Spleen (tissue), 11 donors: ENCODE results near the gene HNF1B. TPM values are rescaled to one million over a fixed set of nuclear protein-coding genes. Genes with fewer than 3 reads are reported as not detected.

Experiments
- DNase-seq: peaks from one replicate; pipeline ENCODE4 v3.0.0-alpha.2; 2020
- H3K27ac ChIP-seq, 8 donors: fragments of 200-600 bp; sonication (generic) in 7 of 8; 1 replicate in 4 of 8; 2 replicates in 4 of 8; pipeline versions ENCODE4 v1.5.0 to v1.8.0; 2016 to 2021; ENCODE audit warnings: inconsistent platforms in 4 of 8, mild to moderate bottlenecking in 4 of 8, moderate library complexity in 1 of 8
- H3K27me3 ChIP-seq, 7 donors: fragments of 200-600 bp; sonication (generic) in 6 of 7; replicated peaks in 1 of 7; 1 replicate in 4 of 7; 2 replicates in 3 of 7; pipeline versions ENCODE4 v1.5.0 to v1.8.0; 2016 to 2021; ENCODE audit warnings: inconsistent platforms in 3 of 7, mild to moderate bottlenecking in 1 of 7
- H3K36me3 ChIP-seq, 6 donors: fragments of 200-600 bp; sonication (generic) in 5 of 6; 1 replicate in 4 of 6; 2 replicates in 2 of 6; pipeline versions ENCODE4 v1.5.0 to v1.8.0; 2016 to 2021; ENCODE audit warnings: inconsistent platforms in 2 of 6
- H3K4me1 ChIP-seq, 6 donors: fragments of 200-600 bp; sonication (generic) in 5 of 6; 1 replicate in 3 of 6; 2 replicates in 3 of 6; pipeline versions ENCODE4 v1.5.0 to v1.8.0; 2016 to 2021; ENCODE audit warnings: inconsistent platforms in 3 of 6
- H3K4me3 ChIP-seq, 8 donors: fragments of 200-600 bp; sonication (generic) in 7 of 8; 1 replicate in 4 of 8; 2 replicates in 4 of 8; pipeline versions ENCODE4 v1.5.0 to v1.8.0; 2016 to 2021; ENCODE audit warnings: inconsistent platforms in 4 of 8, mild to moderate bottlenecking in 4 of 8, moderate library complexity in 2 of 8
- H3K9me3 ChIP-seq, 8 donors: fragments of 200-600 bp; sonication (generic) in 7 of 8; 1 replicate in 4 of 8; 2 replicates in 4 of 8; pipeline versions ENCODE4 v1.5.0 to v1.8.0; 2016 to 2021; ENCODE audit warnings: inconsistent platforms in 4 of 8
- CTCF ChIP-seq, 11 experiments: fragments of 200-600 bp in 7 of 11; fragments of 450-650 bp in 4 of 11; sonication (generic) in 4 of 11; IDR thresholded peaks in 8 of 11; conservative IDR thresholded peaks in 3 of 11; 1 replicate in 7 of 11; 2 replicates in 4 of 11; pipeline versions ENCODE4 v1.4.0 to v1.8.0; 2016 to 2021; ENCODE audit warnings: antibody characterized with exemption in 11 of 11, inconsistent platforms in 4 of 11, mild to moderate bottlenecking in 1 of 11
- POLR2A ChIP-seq, 3 donors: fragments of 450-650 bp; IDR thresholded peaks; one replicate each; pipeline ENCODE4 v1.5.1; 2017; ENCODE audit warnings: antibody characterized with exemption in 3 of 3, mild to moderate bottlenecking in 1 of 3
- POLR2AphosphoS5 ChIP-seq, 3 donors: sonication (generic); formaldehyde crosslinking; IDR thresholded peaks; one replicate each; pipeline ENCODE4 v1.5.1; 2017; ENCODE audit warnings: antibody characterized with exemption in 3 of 3
- WGBS, 5 donors: extraction: QIAGEN DNeasy Blood & Tissue Kit in 3 of 5; methylation state at CpG; one replicate each; pipeline versions ENCODE4 v1.1.5 to v1.1.7; 2013 to 2018; 5-methylcytosine and 5-hydroxymethylcytosine counted together
- intact Hi-C: fragments of 100-400 bp; cut with DNase I; formaldehyde crosslinking; loops from one replicate; pipeline ENCODE4 v1.15.0; 2023; ENCODE audit warnings: low total_unique reads
- polyA plus RNA-seq, 3 donors: library from polyadenylated mRNA; stranded (reverse); fragments of 200-250 nt; gene quantifications; one replicate each; pipeline ENCODE4 v1.2.1, GENCODE V29; 2013
- total RNA-seq, 7 donors: library from RNA; depleted of rRNA in 3 of 7; stranded (reverse); fragments of >200 nt in 3 of 7; fragmentation: NEBNext Ultra II Directional in 4 of 7; extraction: Animal tissue kit (Norgen Biotek cat#: 25700) in 4 of 7; gene quantifications; one replicate each; pipeline versions ENCODE4 v1.1.0 to v1.2.1, GENCODE V29; 2016 to 2021
- donor health status: healthy with polysubstance abuse.
- donor health status: DM: no; HTN: no; CAD: no; lungs with moderate emphysema.
- donor health status: DM: no; HTN: no; CAD: no.
- donor health status: Bipolar disorder and iron deficiency.
- donor health status: healthy.
- donor health status: DM: no; HTN: no; CAD: no.
- donor health status: DM: yes; HTN: yes; CAD: no.

The HNF1B gene
- total and polyA plus RNA-seq, 10 donors, result 0.06 to 0.12 (median 0.07) TPM; not detected in 7

GRCh38 chr17:37700881-37701280 lies 44.0 kb downstream of the HNF1B start:
- no peaks in the 10 kb centered on the region for H3K36me3 ChIP-seq
- no peak for TF ChIP-seq POLR2AphosphoS5 (IDR thresholded peaks at IDR 0.05)
- no peak for TF ChIP-seq CTCF (IDR thresholded peaks at IDR 0.05 in 8 of 11, conservative IDR thresholded peaks at IDR 0.05 in 3 of 11)
- no peak for TF ChIP-seq POLR2A (IDR thresholded peaks at IDR 0.05)
- no peak for DNase-seq
- peaks cover 0 to 7% (median 0%) of the 10 kb centered on the region in 6 donors for H3K4me1 ChIP-seq
- H3K9me3 ChIP-seq, result no peaks in the 10 kb centered on the region
- peaks cover 0 to 26% (median 0%) of the 10 kb centered on the region in 7 donors for H3K27me3 ChIP-seq
- no peak overlapping the region for H3K4me3 ChIP-seq
- 83 to 92% (median 85%) methylated on average over 6 of the region's 6 CpGs for WGBS, 5 donors
- H3K27ac ChIP-seq, result no peak overlapping the region
- intact Hi-C loops, result loop anchor here (10.0 kb wide), 1 partner anchor 94 kb away; no protein-coding TSS in a partner anchor

- intact Hi-C loops, result no loop called here
- Histone ChIP-seq H3K27me3 (peaks cover 0 to 21% (median 0%) of the 10 kb centered on the region in 7 donors), H3K27ac (no peak overlapping the region), H3K4me3 (no peak overlapping the region), H3K4me1 (peaks cover 0 to 7% (median 0%) of the 10 kb centered on the region in 6 donors), H3K9me3 (peaks cover 0 to 7% (median 0%) of the 10 kb centered on the region in 8 donors), H3K36me3 (no peaks in the 10 kb centered on the region)
- 74 to 90% (median 82%) methylated on average over 10 of the region's 10 CpGs for WGBS, 5 donors
- TF ChIP-seq CTCF (IDR thresholded peaks at IDR 0.05 in 8 of 11, conservative IDR thresholded peaks at IDR 0.05 in 3 of 11) (no peak), POLR2A (IDR thresholded peaks at IDR 0.05) (no peak), POLR2AphosphoS5 (IDR thresholded peaks at IDR 0.05) (no peak)
- DNase-seq, result no peak
These were observed 45.4 kb downstream of the HNF1B start for GRCh38 chr17:37699285-37699973.

GRCh38 chr17:37698911-37699255 lies 46.0 kb downstream of the HNF1B start:
- Histone ChIP-seq H3K4me1 (peaks cover 0 to 7% (median 0%) of the 10 kb centered on the region in 6 donors), H3K27me3 (peaks cover 0 to 21% (median 0%) of the 10 kb centered on the region in 7 donors), H3K4me3 (no peak overlapping the region), H3K27ac (no peak overlapping the region), H3K36me3 (no peaks in the 10 kb centered on the region), H3K9me3 (peaks cover 0 to 7% (median 0%) of the 10 kb centered on the region in 8 donors)
- WGBS, 5 donors, result 85 to 92% (median 89%) methylated on average over 4 of the region's 4 CpGs
- no peak for TF ChIP-seq CTCF (IDR thresholded peaks at IDR 0.05 in 8 of 11, conservative IDR thresholded peaks at IDR 0.05 in 3 of 11)
- no peak for TF ChIP-seq POLR2A (IDR thresholded peaks at IDR 0.05)
- no peak for TF ChIP-seq POLR2AphosphoS5 (IDR thresholded peaks at IDR 0.05)
- intact Hi-C loops, result no loop called here
- no peak for DNase-seq

- WGBS, 5 donors, result 84 to 95% (median 90%) methylated on average over 5 of the region's 5 CpGs
- intact Hi-C loops, result no loop called here
- Histone ChIP-seq H3K4me1 (peaks cover 0 to 7% (median 0%) of the 10 kb centered on the region in 6 donors), H3K36me3 (no peaks in the 10 kb centered on the region), H3K9me3 (peaks cover 0 to 7% (median 0%) of the 10 kb centered on the region in 8 donors), H3K4me3 (no peak overlapping the region), H3K27ac (no peak overlapping the region), H3K27me3 (peaks cover 0 to 21% (median 0%) of the 10 kb centered on the region in 7 donors)
- TF ChIP-seq POLR2A (IDR thresholded peaks at IDR 0.05) (no peak), CTCF (IDR thresholded peaks at IDR 0.05 in 8 of 11, conservative IDR thresholded peaks at IDR 0.05 in 3 of 11) (no peak), POLR2AphosphoS5 (IDR thresholded peaks at IDR 0.05) (no peak)
- no peak for DNase-seq
These were observed 46.5 kb downstream of the HNF1B start for GRCh38 chr17:37698132-37698910.
